Erythroblast (primary cell): ENCODE data around the gene CD4.

Experiments used
- GATA1 ChIP-seq: IDR thresholded peaks from 2 replicates; pipeline ENCODE4 v1.6.1; 2011; ENCODE audit warnings: low read depth, mild to moderate bottlenecking, control low read depth, low read length, moderate library complexity
- POLR2A ChIP-seq: IDR thresholded peaks from 2 replicates; pipeline ENCODE4 v1.6.1; 2011; ENCODE audit warnings: mild to moderate bottlenecking, low read length

DNA sequence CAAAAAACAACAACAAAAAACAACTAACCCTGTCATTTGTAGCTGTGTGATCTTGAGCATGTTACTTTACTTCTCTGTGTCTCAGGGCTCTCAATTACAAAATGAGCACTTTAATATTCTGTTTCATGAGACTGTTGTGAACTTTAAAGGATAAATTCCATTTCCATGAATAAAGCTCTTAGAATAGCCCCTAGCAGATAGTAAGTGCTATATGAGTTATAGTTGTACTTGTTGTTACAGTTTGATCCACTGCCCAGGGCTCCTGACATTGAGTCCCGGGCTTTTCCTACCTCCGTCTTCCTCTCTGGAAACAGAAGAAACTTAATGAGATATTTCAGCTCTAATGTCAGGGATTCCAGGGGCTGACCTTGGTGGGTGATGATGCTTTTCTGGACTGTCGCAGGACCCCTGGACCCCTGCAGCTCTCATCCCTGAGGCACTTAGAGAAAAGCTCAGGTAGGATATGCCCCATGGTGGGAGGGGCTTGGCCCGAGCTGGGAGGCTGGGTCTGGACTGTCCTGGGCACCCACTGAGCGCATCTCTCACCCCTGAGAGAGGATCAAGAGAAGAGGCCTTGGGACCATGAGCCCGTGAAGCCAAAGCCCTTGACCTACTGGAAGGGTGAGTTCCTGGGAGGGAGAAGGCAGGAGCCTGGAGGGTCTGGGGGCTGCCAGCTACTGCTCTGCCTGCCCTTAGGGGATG is 44.0 kb downstream of the CD4 start:
- TF ChIP-seq POLR2A, result no peak
- TF ChIP-seq GATA1, result no peak
